Mesenchymal stem cell (in vitro differentiated cells and primary cell): ENCODE measurements around the gene SGPP2.
A peak's percentile ranks its signal among the peaks of the same experiment; 100 is the strongest.

Source experiments
- DNase-seq: peaks from one replicate; pipeline ENCODE4 v3.0.0-alpha.2; 2013
- H2AFZ ChIP-seq: one replicate; pipeline ENCODE4 v1.6.1; 2013; ENCODE audit warnings: low read depth, mild to moderate bottlenecking, control low read depth, inconsistent platforms, low read length, moderate library complexity
- H2AK5ac ChIP-seq: 2 replicates; pipeline ENCODE4 v1.6.1; 2013; ENCODE audit warnings: low read length, moderate library complexity, mild to moderate bottlenecking, inconsistent platforms; ENCODE audit not compliant: severe bottlenecking
- H2BK120ac ChIP-seq: one replicate; pipeline ENCODE4 v1.6.1; 2013; ENCODE audit warnings: low read depth, mild to moderate bottlenecking, inconsistent platforms, low read length, moderate library complexity
- H2BK12ac ChIP-seq, 2 experiments: one replicate each; pipeline ENCODE4 v1.6.1; 2013; ENCODE audit warnings: inconsistent platforms in 2 of 2, low read length in 2 of 2, mild to moderate bottlenecking in 2 of 2, moderate library complexity in 2 of 2, control low read depth in 1 of 2
- H2BK15ac ChIP-seq: one replicate; pipeline ENCODE4 v1.6.1; 2013; ENCODE audit warnings: mild to moderate bottlenecking, low read depth, inconsistent platforms; ENCODE audit not compliant: poor library complexity, severe bottlenecking
- H2BK5ac ChIP-seq: 2 replicates; pipeline ENCODE4 v1.6.1; 2013; ENCODE audit warnings: low read depth, mild to moderate bottlenecking, low read length, control low read depth, inconsistent platforms; ENCODE audit not compliant: poor library complexity, severe bottlenecking
- H3K14ac ChIP-seq, 2 experiments: one replicate each; pipeline ENCODE4 v1.6.1; 2013; ENCODE audit warnings: inconsistent platforms in 2 of 2, low read length in 2 of 2, control low read depth in 1 of 2, mild to moderate bottlenecking in 1 of 2, moderate library complexity in 1 of 2
- H3K18ac ChIP-seq, 2 experiments: one replicate each; pipeline ENCODE4 v1.6.1; 2013; ENCODE audit warnings: inconsistent platforms in 2 of 2, low read length in 2 of 2, control low read depth in 1 of 2, low read depth in 1 of 2, mild to moderate bottlenecking in 1 of 2
- H3K23ac ChIP-seq, 2 experiments: one replicate each; pipeline ENCODE4 v1.6.1; 2013; ENCODE audit warnings: inconsistent platforms in 2 of 2, low read length in 2 of 2, mild to moderate bottlenecking in 2 of 2, moderate library complexity in 2 of 2, control low read depth in 1 of 2
- H3K27ac ChIP-seq: 2 replicates; pipeline ENCODE4 v1.5.1; 2013; ENCODE audit warnings: mild to moderate bottlenecking, moderate library complexity, low read length, control low read depth, inconsistent platforms; ENCODE audit not compliant: poor library complexity, severe bottlenecking
- H3K27me3 ChIP-seq, 2 experiments: 2 replicates each; pipeline versions ENCODE4 v1.6.1 to v1.7.0; 2013; ENCODE audit warnings: low read length in 2 of 2, mild to moderate bottlenecking in 2 of 2, moderate library complexity in 2 of 2, control low read depth in 1 of 2, inconsistent platforms in 1 of 2; ENCODE audit not compliant: control insufficient read depth in 1 of 2, insufficient read depth in 1 of 2
- H3K36me3 ChIP-seq, 2 experiments: 2 replicates each; pipeline versions ENCODE4 v1.6.1 to v1.7.0; 2013; ENCODE audit warnings: low read length in 2 of 2, control low read depth in 1 of 2, inconsistent platforms in 1 of 2, low read depth in 1 of 2, mild to moderate bottlenecking in 1 of 2; ENCODE audit not compliant: insufficient read depth in 2 of 2, control insufficient read depth in 1 of 2
- H3K4ac ChIP-seq, 2 experiments: one replicate each; pipeline ENCODE4 v1.6.1; 2013; ENCODE audit warnings: inconsistent platforms in 2 of 2, low read length in 2 of 2, mild to moderate bottlenecking in 2 of 2, moderate library complexity in 2 of 2, control low read depth in 1 of 2, low read depth in 1 of 2
- H3K4me1 ChIP-seq: 2 replicates; pipeline ENCODE4 v1.6.1; 2013; ENCODE audit warnings: low read depth, low read length, control low read depth; ENCODE audit not compliant: control insufficient read depth, insufficient read depth
- H3K4me2 ChIP-seq: 2 replicates; pipeline ENCODE4 v1.6.1; 2013; ENCODE audit warnings: low read length, mild to moderate bottlenecking, inconsistent platforms; ENCODE audit not compliant: poor library complexity, severe bottlenecking
- H3K4me3 ChIP-seq, 2 experiments: 2 replicates each; pipeline versions ENCODE4 v1.5.1 to v1.7.0; 2013; ENCODE audit warnings: low read length in 2 of 2, mild to moderate bottlenecking in 2 of 2, control low read depth in 1 of 2, low read depth in 1 of 2; ENCODE audit not compliant: insufficient read depth in 1 of 2
- H3K79me1 ChIP-seq: replicated peaks from 2 replicates; pipeline ENCODE4 v1.6.1; 2013; ENCODE audit warnings: mild to moderate bottlenecking, control low read depth, low read length, inconsistent platforms; ENCODE audit not compliant: poor library complexity, severe bottlenecking
- H3K9ac ChIP-seq: 2 replicates; pipeline ENCODE4 v1.7.0; 2013; ENCODE audit warnings: mild to moderate bottlenecking, low read length, moderate library complexity
- H3K9me3 ChIP-seq: 2 replicates; pipeline ENCODE4 v1.7.0; 2013; ENCODE audit warnings: mild to moderate bottlenecking, low read length; ENCODE audit not compliant: control insufficient read depth
- H4K8ac ChIP-seq: one replicate; pipeline ENCODE4 v1.6.1; 2013; ENCODE audit warnings: inconsistent platforms, mild to moderate bottlenecking, low read length, moderate library complexity
- H4K91ac ChIP-seq: one replicate; pipeline ENCODE4 v1.6.1; 2013; ENCODE audit warnings: mild to moderate bottlenecking, low read length, inconsistent platforms
- WGBS: methylation state at CpG from one replicate; pipeline ENCODE4 v1.1.7; 2013; ENCODE audit warnings: mixed read lengths; 5-methylcytosine and 5-hydroxymethylcytosine counted together

SGPP2 gene

DNA sequence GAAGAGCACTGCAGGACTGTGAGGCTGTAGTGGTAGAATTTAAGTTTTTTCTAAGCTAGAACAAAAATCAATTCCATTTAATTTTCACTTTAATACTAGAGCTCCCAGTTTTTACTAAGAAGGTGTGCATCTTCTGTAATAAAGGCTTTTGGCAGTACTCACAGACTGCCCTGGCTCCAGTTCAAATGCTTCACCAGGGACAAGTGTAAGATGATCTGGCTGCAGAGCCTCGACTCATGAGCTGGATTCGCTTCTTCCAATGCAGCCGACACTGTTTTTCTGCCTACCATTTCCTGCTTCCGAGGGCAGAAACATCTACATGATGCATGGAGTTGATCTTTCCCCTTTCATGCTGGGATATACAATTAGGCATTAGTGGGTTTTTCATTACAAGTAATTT is 144.5 kb downstream of the SGPP2 start:
- Histone ChIP-seq H3K4ac (no peak overlapping the region), H3K79me1 (peaks cover 6% of the 10 kb centered on the region), H3K27me3 (no peaks in the 10 kb centered on the region), H3K18ac (peak overlapping the region in 1 of 2 experiments; percentile 48), H3K4me3 (peak overlapping the region in 1 of 2 experiments; percentile 36), H3K9me3 (no peaks in the 10 kb centered on the region), H3K23ac (no peak overlapping the region), H2BK120ac (no peak overlapping the region), H2AFZ (no peak overlapping the region), H2BK5ac (no peak overlapping the region), H2AK5ac (no peak overlapping the region), H4K8ac (no peak overlapping the region), H3K14ac (no peak overlapping the region), H2BK12ac (peak overlapping the region in 1 of 2 experiments; percentile 5), H4K91ac (no peak overlapping the region), H3K27ac (no peak overlapping the region), H2BK15ac (no peak overlapping the region), H3K4me1 (peaks cover 3% of the 10 kb centered on the region), H3K9ac (no peak overlapping the region), H3K4me2 (no peak overlapping the region), H3K36me3 (peaks cover 13 to 39% of the 10 kb centered on the region in 2 experiments)
- 79% methylated on average over 3 of the region's 4 CpGs for WGBS
- no peak for DNase-seq

DNA sequence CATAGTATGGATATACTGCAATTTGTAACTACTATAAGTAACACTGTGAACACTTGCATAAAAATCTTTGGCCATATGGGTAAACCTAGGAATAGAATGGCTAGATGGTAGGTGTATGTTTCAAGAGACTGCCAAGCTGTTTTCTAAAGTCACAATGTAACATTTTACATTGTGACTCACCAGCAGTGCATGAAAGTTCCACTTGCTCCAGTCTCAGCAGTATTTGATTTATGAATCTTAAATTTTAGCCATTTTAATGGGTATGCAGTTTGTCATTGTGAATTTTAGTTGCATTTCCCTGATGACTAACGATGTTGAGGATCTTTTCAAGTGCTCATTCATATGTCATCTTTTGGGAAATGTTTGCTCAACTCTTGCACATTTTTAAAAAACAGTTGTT is 145.5 kb downstream of the SGPP2 start:
- peak; percentile 46 for DNase-seq
- peaks cover 2% of the 10 kb centered on the region for H3K4me1 ChIP-seq
- H2BK15ac ChIP-seq: no peak overlapping the region
- H4K91ac ChIP-seq: no peak overlapping the region
- H3K9ac ChIP-seq: no peak overlapping the region
- no peak overlapping the region for H4K8ac ChIP-seq
- no peak overlapping the region for H2AK5ac ChIP-seq
- H2BK120ac ChIP-seq: no peak overlapping the region
- no peak overlapping the region for H2BK12ac ChIP-seq
- peaks cover 13 to 37% of the 10 kb centered on the region in 2 experiments for H3K36me3 ChIP-seq
- no peaks in the 10 kb centered on the region for H3K27me3 ChIP-seq
- H2BK5ac ChIP-seq: no peak overlapping the region
- no peak overlapping the region for H3K27ac ChIP-seq
- no peak overlapping the region for H3K4me3 ChIP-seq
- H3K9me3 ChIP-seq: no peaks in the 10 kb centered on the region
- peaks cover 9% of the 10 kb centered on the region for H3K79me1 ChIP-seq
- H3K23ac ChIP-seq: no peak overlapping the region
- H2AFZ ChIP-seq: no peak overlapping the region
- H3K4ac ChIP-seq: no peak overlapping the region
- no peak overlapping the region for H3K14ac ChIP-seq
- no peak overlapping the region for H3K18ac ChIP-seq
- WGBS: no CpG with 5 or more reads among the region's 1 CpG
- no peak overlapping the region for H3K4me2 ChIP-seq

DNA sequence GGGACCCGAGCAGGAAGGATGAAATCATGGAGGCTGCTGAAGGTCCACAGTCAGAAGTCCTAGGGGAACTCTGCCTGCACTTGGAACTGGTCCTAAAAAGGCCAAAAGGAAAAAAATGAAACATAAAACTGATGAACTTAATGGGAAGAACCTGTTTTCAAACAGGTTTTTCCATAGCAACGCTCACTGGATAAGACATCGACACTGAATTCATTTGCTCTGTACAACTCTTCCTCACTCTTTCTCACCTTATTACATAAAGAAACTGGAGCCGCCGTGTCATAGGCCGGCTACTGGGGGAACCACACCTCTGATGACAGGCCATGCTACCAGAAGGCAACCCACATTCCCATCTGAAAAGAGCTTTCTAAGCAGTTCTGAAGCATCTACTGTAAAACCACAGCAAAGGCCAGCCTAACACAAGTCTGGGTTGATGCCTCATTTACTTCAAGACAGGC is 147.9 kb downstream of the SGPP2 start:
- H3K79me1 ChIP-seq: peaks cover 19% of the 10 kb centered on the region
- peak overlapping the region; percentile 21 to 61 for H2BK12ac ChIP-seq
- H4K8ac ChIP-seq: no peak overlapping the region
- H3K36me3 ChIP-seq: peaks cover 8 to 21% of the 10 kb centered on the region in 2 experiments
- H3K23ac ChIP-seq: no peak overlapping the region
- H3K4me2 ChIP-seq: no peak overlapping the region
- H2BK15ac ChIP-seq: peak overlapping the region; percentile 36
- H2AFZ ChIP-seq: no peak overlapping the region
- H4K91ac ChIP-seq: no peak overlapping the region
- no peak overlapping the region for H2BK5ac ChIP-seq
- H3K4me3 ChIP-seq: no peak overlapping the region
- H3K9ac ChIP-seq: peak overlapping the region; percentile 33
- no peak overlapping the region for H3K14ac ChIP-seq
- WGBS: 91% methylated on average over 6 of the region's 6 CpGs
- peak overlapping the region; percentile 51 for H3K27ac ChIP-seq
- H2BK120ac ChIP-seq: peak overlapping the region; percentile 44
- peak overlapping the region; percentile 65 to 70 for H3K4ac ChIP-seq
- no peaks in the 10 kb centered on the region for H3K27me3 ChIP-seq
- no peaks in the 10 kb centered on the region for H3K9me3 ChIP-seq
- H2AK5ac ChIP-seq: no peak overlapping the region
- H3K18ac ChIP-seq: peak overlapping the region; percentile 89 to 92
- DNase-seq: no peak
- peaks cover 2% of the 10 kb centered on the region for H3K4me1 ChIP-seq

DNA sequence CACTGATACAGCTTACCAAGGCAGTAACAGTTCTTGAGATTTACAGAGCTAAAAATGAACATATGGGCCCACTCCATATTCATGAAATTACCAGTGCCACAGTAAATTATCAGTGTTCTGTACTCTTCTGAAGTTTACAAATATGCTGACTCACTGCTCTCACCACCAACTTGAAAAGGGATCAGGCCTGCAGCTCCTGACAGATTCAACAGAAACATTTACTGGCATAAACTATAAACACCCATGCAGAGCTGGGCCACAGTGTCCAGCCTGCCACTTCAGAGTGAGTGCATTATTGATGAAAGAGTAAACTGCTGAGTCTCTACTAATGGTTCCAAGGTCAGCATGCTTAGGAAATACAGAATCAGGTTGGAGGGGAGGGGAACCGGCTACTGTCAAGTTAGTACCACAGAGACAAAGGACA is 148.4 kb downstream of the SGPP2 start:
- H2BK120ac ChIP-seq: peak overlapping the region; percentile 44
- H2BK5ac ChIP-seq: no peak overlapping the region
- no peak overlapping the region for H3K23ac ChIP-seq
- H3K4me1 ChIP-seq: peaks cover 2% of the 10 kb centered on the region
- H3K4me2 ChIP-seq: no peak overlapping the region
- peak overlapping the region; percentile 89 to 92 for H3K18ac ChIP-seq
- peak overlapping the region in 1 of 2 experiments; percentile 70 for H3K4ac ChIP-seq
- H3K9me3 ChIP-seq: no peaks in the 10 kb centered on the region
- no peaks in the 10 kb centered on the region for H3K27me3 ChIP-seq
- H3K79me1 ChIP-seq: peaks cover 20% of the 10 kb centered on the region
- H4K91ac ChIP-seq: no peak overlapping the region
- peak overlapping the region in 1 of 2 experiments; percentile 61 for H2BK12ac ChIP-seq
- no peak overlapping the region for H2AK5ac ChIP-seq
- DNase-seq: peak; percentile 86
- no peak overlapping the region for H3K4me3 ChIP-seq
- H4K8ac ChIP-seq: no peak overlapping the region
- no peak overlapping the region for H2AFZ ChIP-seq
- H2BK15ac ChIP-seq: no peak overlapping the region
- no CpG with 5 or more reads among the region's 1 CpG for WGBS
- H3K14ac ChIP-seq: no peak overlapping the region
- peaks cover 8 to 18% of the 10 kb centered on the region in 2 experiments for H3K36me3 ChIP-seq
- peak overlapping the region; percentile 33 for H3K9ac ChIP-seq
- H3K27ac ChIP-seq: peak overlapping the region; percentile 51
